Keratinocyte (primary cell): ENCODE data around the gene PHF12. TPM values are rescaled to one million over a fixed set of nuclear protein-coding genes. Genes with fewer than 3 reads are reported as not detected.

Experiments
- DNase-seq: peaks from one replicate; pipeline ENCODE4 v3.0.0-alpha.2; 2011; ENCODE audit warnings: low read depth, missing footprints, low spot score
- FAIRE-seq: peaks from 2 replicates; lab custom pipeline; 2011; peaks lifted over from hg19 to GRCh38; lab: Jason Lieb, UNC
- H2AFZ ChIP-seq: 2 replicates; pipeline ENCODE4 v1.6.0; 2012; ENCODE audit warnings: low read length, control low read depth, inconsistent platforms; ENCODE audit not compliant: control insufficient read depth
- H3K27ac ChIP-seq: 2 replicates; pipeline ENCODE4 v1.5.1; 2011; ENCODE audit warnings: low read length; ENCODE audit not compliant: control insufficient read depth, insufficient read depth
- H3K27me3 ChIP-seq: 3 replicates; pipeline ENCODE4 v1.6.0; 2011; ENCODE audit warnings: low read length; ENCODE audit not compliant: control insufficient read depth, insufficient read depth; ENCODE audit errors: extremely low read depth
- H3K36me3 ChIP-seq, 2 experiments: 2 replicates in 1 of 2; 3 replicates in 1 of 2; pipeline ENCODE4 v1.5.1; 2011; ENCODE audit warnings: low read length in 2 of 2, mild to moderate bottlenecking in 1 of 2; ENCODE audit not compliant: control insufficient read depth in 2 of 2, insufficient read depth in 2 of 2; ENCODE audit errors: extremely low read depth in 1 of 2
- H3K4me1 ChIP-seq: 3 replicates; pipeline ENCODE4 v1.5.1; 2011; ENCODE audit warnings: low read length; ENCODE audit not compliant: control insufficient read depth, insufficient read depth; ENCODE audit errors: extremely low read depth
- H3K4me2 ChIP-seq: 3 replicates; pipeline ENCODE4 v1.6.0; 2011; ENCODE audit warnings: low read depth, low read length; ENCODE audit not compliant: control insufficient read depth, insufficient read depth; ENCODE audit errors: extremely low read depth
- H3K4me3 ChIP-seq, 3 experiments: fragments of 200-600 bp in 1 of 3; sonication (generic) in 1 of 3; 2 replicates in 2 of 3; 3 replicates in 1 of 3; pipeline ENCODE4 v1.5.1; 2011 to 2016; ENCODE audit warnings: low read length in 3 of 3, mild to moderate bottlenecking in 3 of 3, control low read depth in 2 of 3, inconsistent platforms in 1 of 3, low read depth in 1 of 3, mixed read lengths in 1 of 3, mixed run types in 1 of 3, moderate library complexity in 1 of 3; ENCODE audit not compliant: control insufficient read depth in 2 of 3, insufficient read depth in 2 of 3; ENCODE audit errors: extremely low read depth in 1 of 3
- H3K79me2 ChIP-seq: 2 replicates; pipeline ENCODE4 v1.6.0; 2012; ENCODE audit warnings: low read length; ENCODE audit not compliant: control insufficient read depth, insufficient read depth
- H3K9ac ChIP-seq: 3 replicates; pipeline ENCODE4 v1.6.0; 2011; ENCODE audit warnings: low read length; ENCODE audit not compliant: control insufficient read depth, insufficient read depth; ENCODE audit errors: extremely low read depth
- H3K9me1 ChIP-seq: 3 replicates; pipeline ENCODE4 v1.6.0; 2011; ENCODE audit warnings: low read length; ENCODE audit not compliant: control insufficient read depth, insufficient read depth; ENCODE audit errors: extremely low read depth
- H3K9me3 ChIP-seq: 2 replicates; pipeline ENCODE4 v1.5.1; 2012; ENCODE audit warnings: low read depth, low read length; ENCODE audit not compliant: control insufficient read depth
- H4K20me1 ChIP-seq: 3 replicates; pipeline ENCODE4 v1.6.0; 2011; ENCODE audit warnings: low read length; ENCODE audit not compliant: control insufficient read depth, insufficient read depth; ENCODE audit errors: extremely low read depth
- EZH2 ChIP-seq: IDR thresholded peaks from one replicate; pipeline ENCODE4 v1.6.1; 2012; ENCODE audit warnings: inconsistent platforms, mild to moderate bottlenecking, low read length, moderate library complexity
- dilution Hi-C: fragments of 300-500 bp; cut with MboI; formaldehyde crosslinking; loops from one replicate; pipeline ENCODE4 v1.7.0; 2020; ENCODE audit warnings: low sequenced_read_pairs; ENCODE audit not compliant: extremely low pct_ligation_motif_present
- polyA plus RNA-seq, 5 experiments: library from polyadenylated mRNA; depleted of rRNA in 3 of 5; stranded (reverse) in 3 of 5; stranded (forward) in 1 of 5; unstranded in 1 of 5; fragments of >200 nt; gene quantifications; 1 replicate in 1 of 5; 2 replicates in 3 of 5; 3 replicates in 1 of 5; pipeline versions ENCODE4 v1.2.1 to v1.2.3, GENCODE V29; 2011 to 2012; ENCODE audit warnings: missing spikeins in 2 of 5, low read depth in 1 of 5, low replicate concordance in 1 of 5
- TF ChIP-seq, protein P1 (sequence below), 3 experiments: IDR thresholded peaks in 1 of 3; conservative IDR thresholded peaks in 1 of 3; optimal IDR thresholded peaks in 1 of 3; 2 replicates in 2 of 3; 3 replicates in 1 of 3; pipeline versions ENCODE3 to v1.5.1; 2011; ENCODE audit warnings: low read length in 3 of 3, mild to moderate bottlenecking in 3 of 3, moderate library complexity in 2 of 3, control low read depth in 1 of 3, inconsistent platforms in 1 of 3; ENCODE audit not compliant: insufficient read depth in 2 of 3; ENCODE audit errors: extremely low read depth in 1 of 3

PHF12 gene
- polyA plus RNA-seq, 1 donor (not counting 4 experiments of a cell fraction or from before 2014, with no cell fraction given): 9.6 TPM

DNA sequence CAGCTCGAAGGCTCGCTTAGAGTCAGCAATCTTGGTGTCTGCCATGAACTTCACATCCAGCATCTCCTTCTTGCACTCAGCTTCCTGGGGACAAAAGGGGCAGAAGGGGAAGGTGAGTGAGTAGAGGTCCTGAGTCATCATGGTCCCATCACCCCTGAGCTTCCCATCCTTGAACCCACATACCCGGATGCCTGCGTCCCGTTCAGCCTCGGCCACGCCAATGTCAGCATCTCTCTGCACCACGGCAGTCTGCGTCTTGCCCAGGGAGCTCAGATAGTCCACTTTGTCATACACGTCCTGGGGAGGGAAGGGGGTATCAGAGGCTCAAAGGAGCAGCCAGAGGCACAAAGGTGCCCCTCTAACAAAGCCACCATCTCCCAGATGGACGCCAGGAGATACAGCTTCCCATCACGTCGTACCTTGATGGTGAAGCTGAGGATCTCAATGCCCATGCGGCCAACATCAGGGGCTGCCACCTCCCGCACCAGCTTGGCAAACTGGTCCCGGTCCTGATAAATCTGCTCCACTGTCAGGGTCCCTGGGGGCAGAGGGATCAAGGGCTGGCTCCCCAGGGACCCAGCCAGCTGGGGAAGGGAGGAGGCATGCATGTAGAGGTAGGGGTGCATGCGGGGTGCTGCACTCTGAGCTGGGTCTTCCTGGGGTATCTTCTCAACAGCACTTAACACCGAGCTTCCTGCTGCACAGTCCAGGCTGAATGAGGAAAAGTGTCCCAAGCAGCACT lies 69.0 kb downstream of the PHF12 start:
- Histone ChIP-seq H3K4me2 (no peak overlapping the region), H3K27me3 (no peaks in the 10 kb centered on the region)
- dilution Hi-C loops: no loop called here

DNA sequence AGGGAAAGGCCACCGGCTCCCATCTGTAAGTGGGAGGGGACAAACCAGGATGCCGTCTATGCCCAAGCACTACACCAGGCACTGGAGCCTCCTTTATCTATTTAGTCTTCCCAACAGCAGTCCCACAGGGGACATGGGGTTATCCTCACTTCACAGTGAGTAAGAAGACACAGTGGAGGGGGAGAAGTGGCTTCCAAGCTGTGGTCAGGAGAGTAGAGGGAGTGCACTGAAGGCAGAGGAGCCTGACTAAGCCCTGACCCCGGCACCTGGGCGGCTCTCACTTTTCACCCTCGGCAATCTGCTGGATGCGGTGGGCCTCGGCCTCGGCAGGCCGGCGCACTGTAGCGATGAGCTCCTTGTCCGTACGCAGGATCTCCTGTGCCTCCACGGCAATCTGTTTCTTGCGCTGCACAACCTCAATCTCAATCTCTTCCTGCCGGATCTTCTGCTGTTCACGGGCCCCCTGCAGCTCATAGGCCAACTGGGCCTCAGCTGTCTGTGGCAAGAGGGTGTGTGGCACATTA lies 69.7 kb downstream of the PHF12 start:
- Histone ChIP-seq H4K20me1 (no peaks in the 10 kb centered on the region), H2AFZ (no peak overlapping the region), H3K4me3 (no peak overlapping the region), H3K4me1 (peaks cover 33% of the 10 kb centered on the region), H3K79me2 (no peaks in the 10 kb centered on the region), H3K27me3 (no peaks in the 10 kb centered on the region), H3K9me1 (no peaks in the 10 kb centered on the region), H3K9me3 (no peaks in the 10 kb centered on the region), H3K36me3 (peaks cover 33 to 39% of the 10 kb centered on the region in 2 experiments), H3K27ac (no peak overlapping the region), H3K4me2 (no peak overlapping the region), H3K9ac (no peak overlapping the region)
- TF ChIP-seq, protein P1, sequence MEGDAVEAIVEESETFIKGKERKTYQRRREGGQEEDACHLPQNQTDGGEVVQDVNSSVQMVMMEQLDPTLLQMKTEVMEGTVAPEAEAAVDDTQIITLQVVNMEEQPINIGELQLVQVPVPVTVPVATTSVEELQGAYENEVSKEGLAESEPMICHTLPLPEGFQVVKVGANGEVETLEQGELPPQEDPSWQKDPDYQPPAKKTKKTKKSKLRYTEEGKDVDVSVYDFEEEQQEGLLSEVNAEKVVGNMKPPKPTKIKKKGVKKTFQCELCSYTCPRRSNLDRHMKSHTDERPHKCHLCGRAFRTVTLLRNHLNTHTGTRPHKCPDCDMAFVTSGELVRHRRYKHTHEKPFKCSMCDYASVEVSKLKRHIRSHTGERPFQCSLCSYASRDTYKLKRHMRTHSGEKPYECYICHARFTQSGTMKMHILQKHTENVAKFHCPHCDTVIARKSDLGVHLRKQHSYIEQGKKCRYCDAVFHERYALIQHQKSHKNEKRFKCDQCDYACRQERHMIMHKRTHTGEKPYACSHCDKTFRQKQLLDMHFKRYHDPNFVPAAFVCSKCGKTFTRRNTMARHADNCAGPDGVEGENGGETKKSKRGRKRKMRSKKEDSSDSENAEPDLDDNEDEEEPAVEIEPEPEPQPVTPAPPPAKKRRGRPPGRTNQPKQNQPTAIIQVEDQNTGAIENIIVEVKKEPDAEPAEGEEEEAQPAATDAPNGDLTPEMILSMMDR (optimal IDR thresholded peaks at IDR 0.05 in 1 of 3, IDR thresholded peaks at IDR 0.05 in 1 of 3, conservative IDR thresholded peaks at IDR 0.05 in 1 of 3; ENCODE audit: extremely low read depth in 1 of 3, insufficient read depth in 2 of 3, low read length in 3 of 3): no peak
- no peak for TF ChIP-seq EZH2
- dilution Hi-C loops: no loop called here
- DNase-seq (no peak), FAIRE-seq (no peak)

More for the DNA sequence above, 69.0 kb downstream of the PHF12 start:
- Histone ChIP-seq H3K27ac (no peak overlapping the region), H3K4me1 (peaks cover 33% of the 10 kb centered on the region), H2AFZ (no peak overlapping the region), H3K4me3 (no peak overlapping the region), H3K79me2 (no peaks in the 10 kb centered on the region), H3K9me1 (no peaks in the 10 kb centered on the region), H3K9me3 (no peaks in the 10 kb centered on the region), H3K36me3 (peaks cover 34 to 39% of the 10 kb centered on the region in 2 experiments), H4K20me1 (no peaks in the 10 kb centered on the region), H3K9ac (no peak overlapping the region)
- FAIRE-seq (no peak), DNase-seq (no peak)
- TF ChIP-seq EZH2: no peak
- TF ChIP-seq, protein P1 (optimal IDR thresholded peaks at IDR 0.05 in 1 of 3, IDR thresholded peaks at IDR 0.05 in 1 of 3, conservative IDR thresholded peaks at IDR 0.05 in 1 of 3; ENCODE audit: extremely low read depth in 1 of 3, insufficient read depth in 2 of 3, low read length in 3 of 3): no peak
